Measurements from ENCODE around the gene AVEN.

Gene AVEN

DNA sequence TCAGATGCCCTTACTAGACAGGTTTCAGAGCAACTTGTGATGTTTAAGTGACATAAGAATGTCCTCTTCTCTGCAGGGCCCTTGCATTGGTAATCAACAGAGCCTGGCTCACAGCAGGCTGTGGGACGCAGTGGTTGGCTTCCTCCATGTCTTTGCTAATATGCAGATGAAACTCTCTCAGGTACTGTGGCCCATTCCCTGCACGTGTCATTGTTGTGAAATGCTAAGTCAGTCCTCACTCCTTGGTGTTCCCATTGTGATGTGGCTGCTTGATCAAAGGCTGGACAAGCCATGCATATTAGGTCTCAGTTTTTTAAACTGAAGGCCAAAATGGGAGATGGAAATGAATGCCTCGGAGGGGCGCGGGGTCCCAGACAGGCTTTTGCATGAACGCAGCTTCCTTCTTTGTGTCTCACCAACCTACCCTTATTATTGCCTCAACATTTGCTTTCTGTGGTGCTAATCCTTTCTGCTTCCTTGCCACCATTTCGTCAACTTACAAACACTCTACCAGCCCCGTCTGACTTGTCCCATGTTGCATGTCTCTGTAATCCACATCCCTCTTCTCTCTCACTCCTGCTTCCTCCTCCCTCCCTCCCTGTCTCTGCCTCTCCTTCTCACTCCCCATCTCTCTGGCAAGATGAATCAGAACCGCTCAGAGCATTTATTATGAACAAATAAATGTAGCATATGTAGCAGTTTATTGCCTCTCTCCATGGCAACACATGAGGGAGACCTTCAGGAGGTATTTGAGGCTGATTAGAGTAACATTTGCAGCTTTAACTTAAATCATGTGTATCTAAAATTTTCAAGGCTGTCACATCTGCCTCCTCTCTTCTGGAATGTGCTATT, 203.9 kb downstream of the AVEN start:
- peaks cover 0 to 6% (median 0%) of the 10 kb centered on the region in 4 experiments for H3K36me3 ChIP-seq (ENCODE audit: control insufficient read depth in 4 of 4, insufficient read depth in 4 of 4, low read length in 3 of 4)
- WGBS (ENCODE audit: insufficient coverage): 78% methylated on average over 8 of the region's 9 CpGs
- ChIA-PET POLR2A (no interaction called here), CTCF (interaction anchor here (0.5 to 1.5 kb wide), 2 partner anchors 22 to 26 kb away, joined by 3 read pairs; no protein-coding TSS in a partner anchor)
- no peak overlapping the region for H3K4me3 ChIP-seq (ENCODE audit: control insufficient read depth in 1 of 7, extremely low read depth in 1 of 7, insufficient read depth in 4 of 7, low read depth in 2 of 7, low read length in 6 of 7)
- H3K4me1 ChIP-seq (ENCODE audit: control extremely low read depth in 1 of 4, control insufficient read depth in 4 of 4, insufficient read depth in 4 of 4, low read length in 3 of 4): no peaks in the 10 kb centered on the region
- H3K9me3 ChIP-seq (ENCODE audit: control extremely low read depth in 1 of 5, control insufficient read depth in 4 of 5, insufficient read depth in 2 of 5, low read depth in 1 of 5, low read length in 4 of 5): no peaks in the 10 kb centered on the region
- H3K27ac ChIP-seq (ENCODE audit: insufficient read depth in 1 of 2, low read depth in 1 of 2, low read length in 2 of 2, poor library complexity in 1 of 2, severe bottlenecking in 2 of 2): no peak overlapping the region
- DNase-seq: no peak
- H3K27me3 ChIP-seq (replicated peaks in 2 of 5; ENCODE audit: control insufficient read depth in 4 of 5, insufficient read depth in 5 of 5, low read length in 4 of 5): no peaks in the 10 kb centered on the region

DNA sequence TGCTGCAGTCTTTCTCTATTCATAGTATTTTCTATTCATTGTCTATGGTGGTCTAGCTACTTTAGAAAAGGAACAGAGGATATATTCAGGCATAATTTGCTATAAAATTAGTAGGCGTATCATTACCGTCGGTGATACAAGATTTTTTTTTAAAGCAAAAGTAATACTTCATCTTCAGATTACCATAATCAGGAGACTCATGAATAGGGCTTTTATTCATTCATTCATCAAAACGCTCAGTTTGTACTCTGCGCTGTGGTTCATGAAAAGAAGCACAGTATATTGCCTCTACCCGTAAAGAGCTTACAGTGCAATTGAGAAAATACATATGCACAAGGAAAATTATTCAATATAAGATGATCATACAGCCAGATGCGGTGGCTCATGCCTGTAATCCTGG, 207.4 kb downstream of the AVEN start:
- Histone ChIP-seq H3K27me3 (replicated peaks in 2 of 5; ENCODE audit: control insufficient read depth in 4 of 5, insufficient read depth in 5 of 5, low read length in 4 of 5) (no peaks in the 10 kb centered on the region), H3K9me3 (ENCODE audit: control extremely low read depth in 1 of 5, control insufficient read depth in 4 of 5, insufficient read depth in 2 of 5, low read depth in 1 of 5, low read length in 4 of 5) (peaks cover 0 to 3% (median 0%) of the 10 kb centered on the region in 5 experiments), H3K4me1 (ENCODE audit: control extremely low read depth in 1 of 4, control insufficient read depth in 4 of 4, insufficient read depth in 4 of 4, low read length in 3 of 4) (no peaks in the 10 kb centered on the region), H3K4me3 (ENCODE audit: control insufficient read depth in 1 of 7, extremely low read depth in 1 of 7, insufficient read depth in 4 of 7, low read depth in 2 of 7, low read length in 6 of 7) (no peak overlapping the region), H3K36me3 (ENCODE audit: control insufficient read depth in 4 of 4, insufficient read depth in 4 of 4, low read length in 3 of 4) (no peaks in the 10 kb centered on the region), H3K27ac (ENCODE audit: insufficient read depth in 1 of 2, low read depth in 1 of 2, low read length in 2 of 2, poor library complexity in 1 of 2, severe bottlenecking in 2 of 2) (no peak overlapping the region)
- POLR2A ChIA-PET: no interaction called here
- 100% methylated on average over 1 of the region's 7 CpGs for WGBS (ENCODE audit: insufficient coverage)
- no peak for DNase-seq
- CTCF ChIA-PET: interaction anchor here (1.2 kb wide), 1 partner anchor 12 kb away, joined by 3 read pairs; no protein-coding TSS in a partner anchor

DNA sequence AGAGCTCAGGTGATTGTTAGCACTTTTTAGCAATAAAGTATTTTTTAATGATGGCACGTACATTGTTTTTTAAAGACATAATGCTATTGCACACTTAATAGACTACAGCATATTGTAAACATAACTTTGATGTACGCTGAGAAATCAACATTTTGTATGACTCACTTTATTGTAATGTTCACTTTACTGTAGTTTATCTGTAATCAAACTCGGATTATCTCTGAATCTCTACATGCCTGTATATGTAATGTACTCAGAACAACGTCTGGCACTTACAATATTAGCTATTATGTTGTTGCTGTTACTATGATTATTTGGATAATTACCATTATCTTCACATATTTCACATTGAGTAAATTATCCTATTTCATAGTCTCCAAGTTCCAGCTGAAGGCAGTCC, 208.7 kb downstream of the AVEN start:
- no peaks in the 10 kb centered on the region for H3K4me1 ChIP-seq (ENCODE audit: control extremely low read depth in 1 of 4, control insufficient read depth in 4 of 4, insufficient read depth in 4 of 4, low read length in 3 of 4)
- peaks cover 0 to 3% (median 0%) of the 10 kb centered on the region in 5 experiments for H3K9me3 ChIP-seq (ENCODE audit: control extremely low read depth in 1 of 5, control insufficient read depth in 4 of 5, insufficient read depth in 2 of 5, low read depth in 1 of 5, low read length in 4 of 5)
- no peaks in the 10 kb centered on the region for H3K27me3 ChIP-seq (replicated peaks in 2 of 5; ENCODE audit: control insufficient read depth in 4 of 5, insufficient read depth in 5 of 5, low read length in 4 of 5)
- no peak overlapping the region for H3K4me3 ChIP-seq (ENCODE audit: control insufficient read depth in 1 of 7, extremely low read depth in 1 of 7, insufficient read depth in 4 of 7, low read depth in 2 of 7, low read length in 6 of 7)
- 100% methylated on average over 1 of the region's 4 CpGs for WGBS (ENCODE audit: insufficient coverage)
- H3K27ac ChIP-seq (ENCODE audit: insufficient read depth in 1 of 2, low read depth in 1 of 2, low read length in 2 of 2, poor library complexity in 1 of 2, severe bottlenecking in 2 of 2): no peak overlapping the region
- ChIA-PET POLR2A (no interaction called here), CTCF (interaction anchor here (0.9 to 1.2 kb wide), 2 partner anchors 13 to 90 kb away, joined by 3 read pairs; no protein-coding TSS in a partner anchor)
- no peak for DNase-seq
- H3K36me3 ChIP-seq (ENCODE audit: control insufficient read depth in 4 of 4, insufficient read depth in 4 of 4, low read length in 3 of 4): no peaks in the 10 kb centered on the region

DNA sequence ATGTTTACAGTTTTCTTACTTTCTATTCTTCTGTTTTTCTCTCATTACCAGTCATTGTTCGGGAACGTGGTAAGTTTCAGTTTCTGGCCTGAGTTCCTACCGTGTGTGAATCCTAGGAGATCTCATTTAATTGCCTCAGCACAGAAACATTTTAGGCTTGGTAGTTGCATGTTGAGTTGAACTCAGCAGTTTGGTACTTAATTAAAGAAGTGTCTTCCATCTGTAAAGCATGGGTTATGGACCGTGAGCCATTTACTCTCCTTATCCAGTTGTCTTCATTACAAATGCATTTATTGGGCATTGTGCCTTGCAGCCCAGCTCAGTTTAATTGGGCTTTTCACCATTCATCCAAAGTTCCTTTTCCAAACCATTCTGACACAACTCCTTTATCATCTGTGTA, 212.8 kb downstream of the AVEN start:
- ChIA-PET POLR2A (no interaction called here), CTCF (no interaction called here)
- no peaks in the 10 kb centered on the region for H3K4me1 ChIP-seq (ENCODE audit: control extremely low read depth in 1 of 4, control insufficient read depth in 4 of 4, insufficient read depth in 4 of 4, low read length in 3 of 4)
- 100% methylated on average over 3 of the region's 4 CpGs for WGBS (ENCODE audit: insufficient coverage)
- no peaks in the 10 kb centered on the region for H3K36me3 ChIP-seq (ENCODE audit: control insufficient read depth in 4 of 4, insufficient read depth in 4 of 4, low read length in 3 of 4)
- no peak for DNase-seq
- no peak overlapping the region for H3K27ac ChIP-seq (ENCODE audit: insufficient read depth in 1 of 2, low read depth in 1 of 2, low read length in 2 of 2, poor library complexity in 1 of 2, severe bottlenecking in 2 of 2)
- peaks cover 0 to 3% (median 0%) of the 10 kb centered on the region in 5 experiments for H3K9me3 ChIP-seq (ENCODE audit: control extremely low read depth in 1 of 5, control insufficient read depth in 4 of 5, insufficient read depth in 2 of 5, low read depth in 1 of 5, low read length in 4 of 5)
- H3K27me3 ChIP-seq (replicated peaks in 2 of 5; ENCODE audit: control insufficient read depth in 4 of 5, insufficient read depth in 5 of 5, low read length in 4 of 5): peaks cover 0 to 1% (median 0%) of the 10 kb centered on the region in 5 experiments
- H3K4me3 ChIP-seq (ENCODE audit: control insufficient read depth in 1 of 7, extremely low read depth in 1 of 7, insufficient read depth in 4 of 7, low read depth in 2 of 7, low read length in 6 of 7): no peak overlapping the region

DNA sequence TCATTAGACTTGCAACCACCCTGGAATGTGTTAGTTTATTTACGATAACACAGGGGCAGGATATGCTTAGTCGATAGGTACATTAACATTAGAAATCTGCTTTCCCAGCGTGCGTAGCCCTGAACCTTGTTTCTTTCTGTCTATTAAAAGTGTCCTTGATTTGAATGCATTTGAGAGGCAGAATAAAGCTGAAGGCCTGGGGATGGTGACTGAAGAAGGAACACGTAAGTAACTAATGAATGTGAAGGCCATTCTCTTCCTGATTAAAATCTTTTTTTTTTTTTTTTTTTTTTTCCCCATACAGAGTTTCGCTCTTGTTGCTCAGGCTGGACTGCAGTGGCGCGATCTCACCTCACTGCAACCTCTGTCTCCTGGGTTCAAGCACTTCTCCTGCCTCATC, 213.6 kb downstream of the AVEN start:
- POLR2A ChIA-PET: no interaction called here
- WGBS (ENCODE audit: insufficient coverage): 100% methylated on average over 4 of the region's 8 CpGs

DNA sequence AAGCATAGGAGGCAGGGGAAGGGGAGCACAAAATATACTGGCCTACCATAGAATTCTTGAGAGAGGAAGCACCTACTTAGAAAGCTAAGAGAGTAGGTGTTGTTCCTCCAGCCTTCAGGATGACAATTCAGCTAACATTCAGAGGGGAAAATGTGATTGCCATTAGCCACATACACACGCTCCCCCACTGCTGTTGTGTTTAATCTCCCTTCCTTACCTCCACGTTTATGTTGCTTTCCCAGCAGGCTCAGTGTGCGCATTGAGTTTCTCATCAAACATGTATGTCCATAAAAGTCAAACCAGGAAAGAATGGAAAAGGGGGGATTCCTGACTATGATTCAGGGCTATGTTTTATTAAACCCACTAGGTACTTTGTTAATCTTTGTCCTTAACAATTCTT, 215.9 kb downstream of the AVEN start:
- H3K4me3 ChIP-seq (ENCODE audit: control insufficient read depth in 1 of 7, extremely low read depth in 1 of 7, insufficient read depth in 4 of 7, low read depth in 2 of 7, low read length in 6 of 7): no peak overlapping the region
- POLR2A ChIA-PET: no interaction called here
- H3K4me1 ChIP-seq (ENCODE audit: control extremely low read depth in 1 of 4, control insufficient read depth in 4 of 4, insufficient read depth in 4 of 4, low read length in 3 of 4): no peaks in the 10 kb centered on the region
- CTCF ChIA-PET: no interaction called here
- H3K9me3 ChIP-seq (ENCODE audit: control extremely low read depth in 1 of 5, control insufficient read depth in 4 of 5, insufficient read depth in 2 of 5, low read depth in 1 of 5, low read length in 4 of 5): no peaks in the 10 kb centered on the region
- H3K27me3 ChIP-seq (replicated peaks in 2 of 5; ENCODE audit: control insufficient read depth in 4 of 5, insufficient read depth in 5 of 5, low read length in 4 of 5): peaks cover 0 to 3% (median 0%) of the 10 kb centered on the region in 5 experiments
- no peak for DNase-seq
- H3K27ac ChIP-seq (ENCODE audit: insufficient read depth in 1 of 2, low read depth in 1 of 2, low read length in 2 of 2, poor library complexity in 1 of 2, severe bottlenecking in 2 of 2): no peak overlapping the region
- WGBS (ENCODE audit: insufficient coverage): 83% methylated on average over 1 of the region's 3 CpGs
- no peaks in the 10 kb centered on the region for H3K36me3 ChIP-seq (ENCODE audit: control insufficient read depth in 4 of 4, insufficient read depth in 4 of 4, low read length in 3 of 4)

More for the DNA sequence above, 213.6 kb downstream of the AVEN start:
- CTCF ChIA-PET: interaction anchor here (1.1 kb wide), 1 partner anchor 11 kb away, joined by 4 read pairs; no protein-coding TSS in a partner anchor
- no peaks in the 10 kb centered on the region for H3K4me1 ChIP-seq (ENCODE audit: control extremely low read depth in 1 of 4, control insufficient read depth in 4 of 4, insufficient read depth in 4 of 4, low read length in 3 of 4)
- DNase-seq: no peak
- H3K9me3 ChIP-seq (ENCODE audit: control extremely low read depth in 1 of 5, control insufficient read depth in 4 of 5, insufficient read depth in 2 of 5, low read depth in 1 of 5, low read length in 4 of 5): peaks cover 0 to 3% (median 0%) of the 10 kb centered on the region in 5 experiments
- peaks cover 0 to 3% (median 0%) of the 10 kb centered on the region in 5 experiments for H3K27me3 ChIP-seq (replicated peaks in 2 of 5; ENCODE audit: control insufficient read depth in 4 of 5, insufficient read depth in 5 of 5, low read length in 4 of 5)
- no peak overlapping the region for H3K4me3 ChIP-seq (ENCODE audit: control insufficient read depth in 1 of 7, extremely low read depth in 1 of 7, insufficient read depth in 4 of 7, low read depth in 2 of 7, low read length in 6 of 7)
- H3K27ac ChIP-seq (ENCODE audit: insufficient read depth in 1 of 2, low read depth in 1 of 2, low read length in 2 of 2, poor library complexity in 1 of 2, severe bottlenecking in 2 of 2): no peak overlapping the region
- no peaks in the 10 kb centered on the region for H3K36me3 ChIP-seq (ENCODE audit: control insufficient read depth in 4 of 4, insufficient read depth in 4 of 4, low read length in 3 of 4)

- peaks cover 0 to 3% (median 0%) of the 10 kb centered on the region in 5 experiments for H3K27me3 ChIP-seq (replicated peaks in 2 of 5; ENCODE audit: control insufficient read depth in 4 of 5, insufficient read depth in 5 of 5, low read length in 4 of 5)
- no peak overlapping the region for H3K4me3 ChIP-seq (ENCODE audit: control insufficient read depth in 1 of 7, extremely low read depth in 1 of 7, insufficient read depth in 4 of 7, low read depth in 2 of 7, low read length in 6 of 7)
- ChIA-PET CTCF (no interaction called here), POLR2A (no interaction called here)
- no peak for DNase-seq
- H3K9me3 ChIP-seq (ENCODE audit: control extremely low read depth in 1 of 5, control insufficient read depth in 4 of 5, insufficient read depth in 2 of 5, low read depth in 1 of 5, low read length in 4 of 5): no peaks in the 10 kb centered on the region
- 100% methylated on average over 2 of the region's 4 CpGs for WGBS (ENCODE audit: insufficient coverage)
- no peaks in the 10 kb centered on the region for H3K36me3 ChIP-seq (ENCODE audit: control insufficient read depth in 4 of 4, insufficient read depth in 4 of 4, low read length in 3 of 4)
- no peaks in the 10 kb centered on the region for H3K4me1 ChIP-seq (ENCODE audit: control extremely low read depth in 1 of 4, control insufficient read depth in 4 of 4, insufficient read depth in 4 of 4, low read length in 3 of 4)
- no peak overlapping the region for H3K27ac ChIP-seq (ENCODE audit: insufficient read depth in 1 of 2, low read depth in 1 of 2, low read length in 2 of 2, poor library complexity in 1 of 2, severe bottlenecking in 2 of 2)
Observed at GRCh38 chr15:33822479-33822878, 216.5 kb downstream of the AVEN start.
